ENCODE measurements around the gene KCTD18.

KCTD18 gene

DNA sequence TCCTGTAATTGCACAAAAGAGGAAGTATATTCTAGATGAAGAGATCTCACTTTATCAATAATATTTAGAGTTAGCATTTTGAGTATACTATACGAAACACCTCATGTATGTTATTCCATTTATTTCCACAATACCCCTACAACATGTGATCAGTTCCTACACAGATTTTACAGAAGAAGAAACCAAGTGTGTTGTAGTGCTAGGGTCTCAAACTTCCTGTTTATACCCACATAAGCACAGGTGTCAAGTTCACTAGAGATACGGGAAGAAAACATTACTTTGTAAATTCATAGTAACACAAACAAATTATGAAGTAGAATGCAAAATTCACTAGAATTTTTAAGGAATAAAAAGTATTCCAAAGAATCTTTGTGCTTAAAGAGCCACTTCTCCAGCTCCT, 46.4 kb downstream of the KCTD18 start:
- H3K27me3 ChIP-seq (ENCODE audit: control insufficient read depth, insufficient read depth, low read length) = no peaks in the 10 kb centered on the region
- H3K4me1 ChIP-seq = peaks cover under 1% of the 10 kb centered on the region
- H3K79me2 ChIP-seq = no peaks in the 10 kb centered on the region
- no peak overlapping the region for H3K9ac ChIP-seq
- H2AFZ ChIP-seq = no peak overlapping the region
- TF ChIP-seq, protein P1, sequence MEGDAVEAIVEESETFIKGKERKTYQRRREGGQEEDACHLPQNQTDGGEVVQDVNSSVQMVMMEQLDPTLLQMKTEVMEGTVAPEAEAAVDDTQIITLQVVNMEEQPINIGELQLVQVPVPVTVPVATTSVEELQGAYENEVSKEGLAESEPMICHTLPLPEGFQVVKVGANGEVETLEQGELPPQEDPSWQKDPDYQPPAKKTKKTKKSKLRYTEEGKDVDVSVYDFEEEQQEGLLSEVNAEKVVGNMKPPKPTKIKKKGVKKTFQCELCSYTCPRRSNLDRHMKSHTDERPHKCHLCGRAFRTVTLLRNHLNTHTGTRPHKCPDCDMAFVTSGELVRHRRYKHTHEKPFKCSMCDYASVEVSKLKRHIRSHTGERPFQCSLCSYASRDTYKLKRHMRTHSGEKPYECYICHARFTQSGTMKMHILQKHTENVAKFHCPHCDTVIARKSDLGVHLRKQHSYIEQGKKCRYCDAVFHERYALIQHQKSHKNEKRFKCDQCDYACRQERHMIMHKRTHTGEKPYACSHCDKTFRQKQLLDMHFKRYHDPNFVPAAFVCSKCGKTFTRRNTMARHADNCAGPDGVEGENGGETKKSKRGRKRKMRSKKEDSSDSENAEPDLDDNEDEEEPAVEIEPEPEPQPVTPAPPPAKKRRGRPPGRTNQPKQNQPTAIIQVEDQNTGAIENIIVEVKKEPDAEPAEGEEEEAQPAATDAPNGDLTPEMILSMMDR (IDR thresholded peaks at IDR 0.05) = no peak
- H3K27ac ChIP-seq = no peak overlapping the region
- H3K9me3 ChIP-seq (ENCODE audit: control insufficient read depth, low read length) = no peaks in the 10 kb centered on the region
- no peak overlapping the region for H3K4me2 ChIP-seq (ENCODE audit: low read length)
- no peak overlapping the region for H3K4me3 ChIP-seq (ENCODE audit: low read depth, low read length)
- H3K36me3 ChIP-seq (ENCODE audit: control insufficient read depth, insufficient read depth, low read length) = no peaks in the 10 kb centered on the region

GRCh38 chr2:200461846-200462710, 47.8 kb downstream of the KCTD18 start:
- Histone ChIP-seq H3K27me3 (ENCODE audit: control insufficient read depth, insufficient read depth, low read length) (no peaks in the 10 kb centered on the region), H3K4me3 (ENCODE audit: low read depth, low read length) (no peak overlapping the region), H3K27ac (no peak overlapping the region), H3K9ac (no peak overlapping the region), H3K4me2 (ENCODE audit: low read length) (no peak overlapping the region), H3K36me3 (ENCODE audit: control insufficient read depth, insufficient read depth, low read length) (no peaks in the 10 kb centered on the region), H3K79me2 (no peaks in the 10 kb centered on the region), H2AFZ (no peak overlapping the region), H3K9me3 (ENCODE audit: control insufficient read depth, low read length) (no peaks in the 10 kb centered on the region), H3K4me1 (peaks cover 13% of the 10 kb centered on the region)
- TF ChIP-seq, protein P1 (IDR thresholded peaks at IDR 0.05) = no peak

- H3K27ac ChIP-seq = no peak overlapping the region
- H2AFZ ChIP-seq = peak overlapping the region; percentile 13
- TF ChIP-seq, protein P1 (IDR thresholded peaks at IDR 0.05) = no peak
- H3K9ac ChIP-seq = no peak overlapping the region
- H3K9me3 ChIP-seq (ENCODE audit: control insufficient read depth, low read length) = no peaks in the 10 kb centered on the region
- peaks cover 30% of the 10 kb centered on the region for H3K4me1 ChIP-seq
- H3K4me2 ChIP-seq (ENCODE audit: low read length) = no peak overlapping the region
- H3K27me3 ChIP-seq (ENCODE audit: control insufficient read depth, insufficient read depth, low read length) = no peaks in the 10 kb centered on the region
- H3K4me3 ChIP-seq (ENCODE audit: low read depth, low read length) = no peak overlapping the region
- no peaks in the 10 kb centered on the region for H3K79me2 ChIP-seq
- no peaks in the 10 kb centered on the region for H3K36me3 ChIP-seq (ENCODE audit: control insufficient read depth, insufficient read depth, low read length)
Observed at GRCh38 chr2:200459101-200459500, 50.8 kb downstream of the KCTD18 start.

DNA sequence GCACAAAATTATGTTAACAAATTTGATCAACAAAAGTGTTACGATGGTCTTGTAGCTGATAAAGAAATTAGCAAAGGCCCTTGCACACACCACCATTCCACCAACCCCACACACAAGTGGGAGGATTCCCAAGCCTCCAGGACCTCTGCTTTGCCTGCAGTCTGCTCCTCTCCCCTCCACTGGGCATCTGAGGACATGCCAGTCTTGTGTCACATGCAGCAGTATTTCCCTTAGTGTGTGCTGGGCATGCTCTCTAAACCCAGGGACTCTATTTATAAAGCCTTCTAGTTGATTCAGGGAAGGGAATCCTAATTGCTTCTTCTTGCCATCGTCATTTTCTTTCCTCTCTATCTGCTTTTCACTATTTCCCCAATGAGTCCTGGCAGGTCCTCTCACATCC, 53.3 kb downstream of the KCTD18 start:
- H3K27ac ChIP-seq = peak overlapping the region; percentile 88
- H3K36me3 ChIP-seq (ENCODE audit: control insufficient read depth, insufficient read depth, low read length) = no peaks in the 10 kb centered on the region
- no peak overlapping the region for H3K9ac ChIP-seq
- H3K4me3 ChIP-seq (ENCODE audit: low read depth, low read length) = no peak overlapping the region
- H3K27me3 ChIP-seq (ENCODE audit: control insufficient read depth, insufficient read depth, low read length) = no peaks in the 10 kb centered on the region
- H3K79me2 ChIP-seq = no peaks in the 10 kb centered on the region
- TF ChIP-seq, protein P1 (IDR thresholded peaks at IDR 0.05) = no peak
- H3K4me2 ChIP-seq (ENCODE audit: low read length) = no peak overlapping the region
- peak overlapping the region; percentile 14 for H2AFZ ChIP-seq
- H3K9me3 ChIP-seq (ENCODE audit: control insufficient read depth, low read length) = no peaks in the 10 kb centered on the region
- peaks cover 30% of the 10 kb centered on the region for H3K4me1 ChIP-seq
